H1 (cell line): ENCODE data around the gene SCN2A. TPM values are rescaled to one million over a fixed set of nuclear protein-coding genes. Genes with fewer than 3 reads are reported as not detected.

ENCODE experiments used
- CTCF ChIA-PET: fragments of 300-600 bp; sonication (Branson Sonifier 250); formaldehyde crosslinking; loops from one replicate; lab custom pipeline; 2021; ENCODE audit not compliant: partially characterized antibody; lab: Charles Lee
- POLR2A ChIA-PET: fragments of 300-600 bp; sonication (Branson Sonifier 250); formaldehyde crosslinking; loops from one replicate; lab custom pipeline; 2021; ENCODE audit warnings: inconsistent platforms; ENCODE audit not compliant: partially characterized antibody; lab: Charles Lee
- DNase-seq, 2 experiments: peaks; one replicate each; pipeline versions ENCODE4 v3.0.0 to v3.0.0-alpha.2; 2010 to 2022; ENCODE audit warnings: low spot score in 2 of 2, low read depth in 1 of 2, mixed read lengths in 1 of 2
- FAIRE-seq: peaks from 2 replicates; lab custom pipeline; 2011; peaks lifted over from hg19 to GRCh38; lab: Jason Lieb, UNC
- H2AFZ ChIP-seq: 2 replicates; pipeline ENCODE4 v1.8.1; 2012; ENCODE audit warnings: low read length, inconsistent platforms
- H2AK5ac ChIP-seq: 2 replicates; pipeline ENCODE4 v1.6.1; 2013; ENCODE audit warnings: low read depth, low read length
- H2BK120ac ChIP-seq: replicated peaks from 2 replicates; pipeline ENCODE3; 2013; ENCODE audit warnings: low read depth, low read length, inconsistent platforms
- H2BK12ac ChIP-seq: 2 replicates; pipeline ENCODE4 v1.6.1; 2013; ENCODE audit warnings: low read depth, low read length
- H2BK15ac ChIP-seq: 2 replicates; pipeline ENCODE4 v1.6.1; 2013; ENCODE audit warnings: low read length
- H2BK20ac ChIP-seq: 2 replicates; pipeline ENCODE4 v1.6.1; 2013; ENCODE audit warnings: low read length
- H2BK5ac ChIP-seq: 2 replicates; pipeline ENCODE4 v1.6.1; 2013; ENCODE audit warnings: low read depth, low read length
- H3K14ac ChIP-seq: 2 replicates; pipeline ENCODE4 v1.6.1; 2013; ENCODE audit warnings: inconsistent platforms; ENCODE audit not compliant: insufficient read length
- H3K18ac ChIP-seq: 2 replicates; pipeline ENCODE4 v1.6.1; 2013; ENCODE audit warnings: low read length; ENCODE audit errors: extremely low read depth
- H3K23ac ChIP-seq: 2 replicates; pipeline ENCODE4 v1.6.1; 2013; ENCODE audit warnings: inconsistent platforms; ENCODE audit not compliant: insufficient read length
- H3K23me2 ChIP-seq: 2 replicates; pipeline ENCODE4 v1.6.1; 2013; ENCODE audit warnings: low read depth, low read length
- H3K27ac ChIP-seq: 2 replicates; pipeline ENCODE4 v1.6.1; 2011; ENCODE audit warnings: low read depth, low read length, inconsistent platforms
- H3K27me3 ChIP-seq, 4 experiments: replicated peaks in 1 of 4; 1 replicate in 1 of 4; 2 replicates in 3 of 4; pipeline versions ENCODE4 v1.6.1 to v1.8.1; 2011 to 2013; ENCODE audit warnings: low read length in 3 of 4, mild to moderate bottlenecking in 3 of 4, inconsistent platforms in 2 of 4, mixed read lengths in 2 of 4, moderate library complexity in 1 of 4; ENCODE audit not compliant: control insufficient read depth in 3 of 4, insufficient read depth in 3 of 4; ENCODE audit errors: extremely low read depth in 1 of 4
- H3K36me3 ChIP-seq, 4 experiments: 2 replicates each; pipeline versions ENCODE4 v1.6.1 to v1.8.1; 2011 to 2013; ENCODE audit warnings: mild to moderate bottlenecking in 4 of 4, low read length in 3 of 4, moderate library complexity in 2 of 4, control low read depth in 1 of 4, inconsistent platforms in 1 of 4; ENCODE audit not compliant: insufficient read depth in 4 of 4, control insufficient read depth in 2 of 4
- H3K4ac ChIP-seq: replicated peaks from 2 replicates; pipeline ENCODE3; 2013; ENCODE audit warnings: low read length, low read depth, mixed read lengths, inconsistent platforms; ENCODE audit not compliant: insufficient read length
- H3K4me1 ChIP-seq, 4 experiments: replicated peaks in 1 of 4; 1 replicate in 1 of 4; 2 replicates in 3 of 4; pipeline versions ENCODE4 v1.6.1 to v1.8.1; 2011 to 2013; ENCODE audit warnings: low read length in 3 of 4, inconsistent platforms in 2 of 4, mixed read lengths in 1 of 4; ENCODE audit not compliant: insufficient read depth in 4 of 4, control insufficient read depth in 3 of 4
- H3K4me2 ChIP-seq, 2 experiments: 2 replicates each; pipeline versions ENCODE4 v1.6.1 to v1.8.1; 2011 to 2013; ENCODE audit warnings: low read depth in 2 of 2, low read length in 2 of 2, control low read depth in 1 of 2, inconsistent platforms in 1 of 2, mild to moderate bottlenecking in 1 of 2; ENCODE audit not compliant: insufficient read depth in 1 of 2
- H3K4me3 ChIP-seq, 4 experiments: fragments of 200-600, 300-600 bp in 1 of 4; sonication (generic), shearing (Covaris generic), sonication (Bioruptor Twin) in 1 of 4; 2 replicates each; pipeline versions ENCODE4 v1.5.1 to v1.8.1; 2011 to 2016; ENCODE audit warnings: low read length in 4 of 4, low read depth in 3 of 4, control low read depth in 2 of 4, inconsistent platforms in 2 of 4, mild to moderate bottlenecking in 2 of 4, mixed read lengths in 1 of 4, moderate library complexity in 1 of 4; ENCODE audit not compliant: insufficient read depth in 2 of 4; ENCODE audit errors: extremely low read depth in 1 of 4
- H3K56ac ChIP-seq: replicated peaks from 2 replicates; pipeline ENCODE3; 2013; ENCODE audit warnings: low read depth, mild to moderate bottlenecking, mixed read lengths, low read length, inconsistent platforms; ENCODE audit not compliant: insufficient read length
- H3K79me1 ChIP-seq: 2 replicates; pipeline ENCODE4 v1.6.1; 2013; ENCODE audit warnings: low read depth, low read length, control low read depth
- H3K79me2 ChIP-seq, 2 experiments: 2 replicates each; pipeline versions ENCODE4 v1.6.1 to v1.8.1; 2012 to 2013; ENCODE audit warnings: low read length in 2 of 2, mild to moderate bottlenecking in 2 of 2, inconsistent platforms in 1 of 2; ENCODE audit not compliant: insufficient read depth in 2 of 2, control insufficient read depth in 1 of 2
- H3K9ac ChIP-seq, 4 experiments: replicated peaks in 1 of 4; 1 replicate in 1 of 4; 2 replicates in 3 of 4; pipeline versions ENCODE4 v1.6.1 to v1.8.1; 2011 to 2013; ENCODE audit warnings: low read depth in 3 of 4, low read length in 3 of 4, control low read depth in 2 of 4, mild to moderate bottlenecking in 2 of 4, moderate library complexity in 2 of 4, inconsistent platforms in 1 of 4; ENCODE audit errors: extremely low read depth in 1 of 4
- H3K9me3 ChIP-seq, 2 experiments: 2 replicates each; pipeline versions ENCODE4 v1.6.1 to v1.8.1; 2012 to 2013; ENCODE audit warnings: mild to moderate bottlenecking in 2 of 2, moderate library complexity in 2 of 2, control low read depth in 1 of 2, inconsistent platforms in 1 of 2, low read depth in 1 of 2, low read length in 1 of 2, mixed read lengths in 1 of 2; ENCODE audit not compliant: insufficient read depth in 2 of 2
- H4K20me1 ChIP-seq, 2 experiments: replicated peaks in 1 of 2; 2 replicates each; pipeline versions ENCODE3 to v1.8.1; 2011 to 2013; ENCODE audit warnings: inconsistent platforms in 2 of 2, low read length in 2 of 2, mild to moderate bottlenecking in 1 of 2; ENCODE audit not compliant: insufficient read depth in 2 of 2, control insufficient read depth in 1 of 2
- H4K5ac ChIP-seq: 2 replicates; pipeline ENCODE4 v1.6.1; 2013; ENCODE audit warnings: low read length, low read depth, mixed read lengths, inconsistent platforms; ENCODE audit not compliant: insufficient read length
- H4K8ac ChIP-seq: 2 replicates; pipeline ENCODE4 v1.8.0; 2013; ENCODE audit warnings: mild to moderate bottlenecking, moderate library complexity, low read length, inconsistent platforms; ENCODE audit not compliant: insufficient read depth; ENCODE audit errors: extremely low read depth
- H4K91ac ChIP-seq: replicated peaks from 2 replicates; pipeline ENCODE3; 2013; ENCODE audit warnings: low read length, mixed read lengths, inconsistent platforms; ENCODE audit not compliant: insufficient read length
- CREB1 ChIP-seq: IDR thresholded peaks from 2 replicates; pipeline ENCODE4 v1.6.1; 2012; ENCODE audit warnings: inconsistent platforms
- CTBP2 ChIP-seq: IDR thresholded peaks from 2 replicates; pipeline ENCODE4 v1.7.0; 2011; ENCODE audit warnings: borderline replicate concordance, mild to moderate bottlenecking, moderate library complexity, mixed read lengths, low read length; ENCODE audit not compliant: insufficient read depth, insufficient read length
- EZH2 ChIP-seq: fragments of 200-600 bp; sonication (generic); IDR thresholded peaks from 2 replicates; pipeline ENCODE4 v1.7.1; 2012; ENCODE audit warnings: low read depth, mild to moderate bottlenecking, moderate library complexity, low read length, inconsistent platforms; ENCODE audit not compliant: severe bottlenecking
- FOSL1 ChIP-seq: IDR thresholded peaks from 2 replicates; pipeline ENCODE4 v1.6.1; 2011; ENCODE audit warnings: mild to moderate bottlenecking, low read depth, low read length, moderate library complexity; ENCODE audit not compliant: insufficient read depth
- JUN ChIP-seq: IDR thresholded peaks from 2 replicates; pipeline ENCODE4 v1.6.1; 2011; ENCODE audit warnings: low read depth, mild to moderate bottlenecking, improper control_type of control experiment, low read length
- JUND ChIP-seq: IDR thresholded peaks from 2 replicates; pipeline ENCODE4 v1.6.1; 2011; ENCODE audit warnings: mild to moderate bottlenecking, improper control_type of control experiment, low read length
- MAFK ChIP-seq: IDR thresholded peaks from 2 replicates; pipeline ENCODE4 v1.6.1; 2012; ENCODE audit warnings: low read depth, mild to moderate bottlenecking, improper control_type of control experiment, low read length
- MAX ChIP-seq: IDR thresholded peaks from 2 replicates; pipeline ENCODE4 v1.6.1; 2012; ENCODE audit warnings: inconsistent platforms
- PHF8 ChIP-seq: fragments of 200-600 bp; sonication (generic); conservative IDR thresholded peaks from 2 replicates; pipeline ENCODE4 v1.7.1; 2012; ENCODE audit warnings: low read depth, mild to moderate bottlenecking, inconsistent platforms, low read length, moderate library complexity
- RFX5 ChIP-seq: IDR thresholded peaks from 2 replicates; pipeline ENCODE4 v1.6.1; 2011; ENCODE audit warnings: low read depth, low read length, improper control_type of control experiment, borderline replicate concordance
- SIX5 ChIP-seq: IDR thresholded peaks from 2 replicates; pipeline ENCODE4 v1.6.1; 2011; ENCODE audit warnings: mild to moderate bottlenecking, low read depth, low read length
- WGBS, 2 experiments: shearing (Covaris generic) in 1 of 2; methylation state at CpG; one replicate each; pipeline versions ENCODE4 v1.1.6 to v1.1.7; 2013 to 2015; ENCODE audit warnings: low lambda C conversion rate in 2 of 2, mixed read lengths in 2 of 2, inconsistent platforms in 1 of 2, low coverage in 1 of 2, missing lambda C conversion rate in 1 of 2; ENCODE audit not compliant: insufficient replicate concordance in 2 of 2, insufficient coverage in 1 of 2, insufficient read length in 1 of 2; ENCODE audit errors: extremely low coverage in 1 of 2, missing lambda C conversion rate in 1 of 2; 5-methylcytosine and 5-hydroxymethylcytosine counted together
- polyA plus RNA-seq, 7 experiments: library from polyadenylated mRNA; depleted of rRNA in 3 of 7; stranded (reverse) in 5 of 7; unstranded in 2 of 7; fragments of >200 nt in 5 of 7; fragments of 200-250 nt in 2 of 7; gene quantifications; 1 replicate in 5 of 7; 2 replicates in 1 of 7; 4 replicates in 1 of 7; pipeline versions ENCODE4 v1.2.1 to v1.2.3, GENCODE V29; 2011 to 2013; ENCODE audit warnings: missing spikeins in 2 of 7, mixed read lengths in 2 of 7
- total RNA-seq: library from RNA; stranded (reverse); fragmentation: NEBNext Ultra II Directional; extraction: Animal tissue kit (Norgen Biotek cat#: 25700); gene quantifications from 2 replicates; pipeline ENCODE4 v1.2.1, GENCODE V29; 2021

SCN2A gene
- total and polyA plus RNA-seq, 2 of the 8 experiments (the other 6 are each of a cell fraction or from before 2014, with no cell fraction given) = 0.18 to 1.1 TPM

- TF ChIP-seq CTBP2 (no peak), JUND (no peak), FOSL1 (no peak), SIX5 (no peak), MAFK (no peak), JUN (no peak), EZH2 (no peak), CREB1 (no peak), RFX5 (no peak), PHF8 (no peak), MAX (no peak)
- Histone ChIP-seq H4K8ac (no peak overlapping the region), H3K18ac (no peak overlapping the region), H3K4me2 (no peak overlapping the region), H3K56ac (no peak overlapping the region), H3K79me1 (no peaks in the 10 kb centered on the region), H3K14ac (no peak overlapping the region), H4K5ac (no peak overlapping the region), H2BK120ac (no peak overlapping the region), H3K4me3 (no peak overlapping the region), H3K27ac (no peak overlapping the region), H2AK5ac (no peak overlapping the region), H2BK20ac (no peak overlapping the region), H3K27me3 (no peaks in the 10 kb centered on the region), H3K23me2 (no peaks in the 10 kb centered on the region), H4K20me1 (no peaks in the 10 kb centered on the region), H2BK15ac (no peak overlapping the region), H3K23ac (no peak overlapping the region), H3K4me1 (peaks cover 0 to 2% (median 0%) of the 10 kb centered on the region in 4 experiments; a peak in 1 of 7 replicates), H3K36me3 (no peaks in the 10 kb centered on the region), H4K91ac (no peak overlapping the region), H2BK5ac (no peak overlapping the region), H3K79me2 (no peaks in the 10 kb centered on the region), H3K9ac (no peak overlapping the region), H2BK12ac (no peak overlapping the region), H2AFZ (no peak overlapping the region), H3K9me3 (no peaks in the 10 kb centered on the region), H3K4ac (no peak overlapping the region)
- DNase-seq (no peak), FAIRE-seq (no peak)
- ChIA-PET CTCF (interaction anchor here (0.6 to 16.5 kb wide), 6 partner anchors 20 to 208 kb away, joined by 3 to 218 read pairs (median 4); no protein-coding TSS in a partner anchor), POLR2A (no interaction called here)
- WGBS, 2 experiments = 72% methylated on average over 1 of the region's 1 CpG; no CpG with 5 or more reads in 1 of the 2 experiments
These were observed 37.0 kb upstream of the SCN2A start for GRCh38 chr2:165202239-165202638.
